HG02884 (cell line): ENCODE data around the gene PAX9.

Source experiments
- ATAC-seq: cut with Tn5 transposase; IDR thresholded peaks from one replicate; pipeline ENCODE4 v1.9.1; 2021; ENCODE audit warnings: mild to moderate bottlenecking, moderate library complexity; ENCODE audit not compliant: unreplicated experiment

Gene PAX9

DNA sequence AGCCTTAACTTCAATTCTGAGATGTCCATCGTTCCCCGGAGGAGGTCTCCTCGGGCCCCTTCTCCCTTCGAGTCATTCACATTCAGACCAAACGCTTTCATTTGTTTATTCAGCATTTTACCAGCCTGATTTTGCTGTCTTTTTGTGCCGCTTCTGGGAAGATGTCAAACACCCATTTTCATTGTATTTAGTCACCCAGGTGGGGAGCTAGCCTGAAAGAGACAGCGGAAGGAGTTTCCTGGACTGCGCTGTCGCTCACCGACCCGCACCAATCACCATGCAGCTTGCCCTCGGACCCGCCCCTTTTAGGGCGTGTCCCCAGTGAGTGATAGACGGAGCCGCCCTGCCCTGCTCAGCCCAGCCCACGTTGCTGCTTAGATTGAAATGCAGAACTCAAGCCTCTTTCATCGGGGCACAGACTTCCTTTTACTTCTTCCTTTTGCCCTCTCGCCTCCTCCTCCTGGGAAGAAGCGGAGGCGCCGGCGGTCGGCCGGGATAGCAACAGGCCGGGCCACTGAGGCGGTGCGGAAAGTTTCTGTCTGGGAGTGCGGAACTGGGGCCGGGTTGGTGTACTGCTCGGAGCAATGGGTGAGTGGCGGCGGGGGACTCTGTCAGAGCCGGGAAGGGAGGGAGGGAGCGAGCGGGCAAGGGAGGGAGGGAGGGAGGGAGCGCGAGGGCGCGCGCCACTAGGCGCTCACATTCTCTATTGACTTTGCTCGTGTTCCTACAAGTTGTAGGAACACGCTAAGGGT is at the start of gene PAX9:
PAX9 (plus strand) TSS at position 355 of the 752 bp plus-strand sequence; CDS start at position 585, 230 bp downstream.
- ATAC-seq, result no peak

DNA sequence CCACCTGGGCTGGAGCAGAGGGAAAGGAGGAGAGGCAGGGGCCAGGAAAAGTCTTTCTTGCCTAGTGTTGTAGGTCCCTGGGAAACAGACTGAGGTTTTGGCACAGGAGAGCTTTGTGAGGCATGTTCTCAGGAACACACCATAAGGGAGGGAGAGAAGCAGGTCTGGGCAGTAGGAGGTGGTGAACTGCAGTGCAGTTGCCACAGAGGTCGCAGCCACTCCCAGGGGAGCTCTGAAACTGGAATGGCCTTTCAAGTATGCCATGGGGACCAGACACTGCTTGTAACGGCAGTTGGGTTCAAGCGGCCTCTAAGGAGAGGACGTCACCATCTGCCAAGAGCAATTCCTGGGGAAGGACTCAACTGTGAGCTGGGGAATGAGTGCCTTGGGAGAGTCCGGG is 43.8 kb upstream of the PAX9 start:
- ATAC-seq, result no peak

DNA sequence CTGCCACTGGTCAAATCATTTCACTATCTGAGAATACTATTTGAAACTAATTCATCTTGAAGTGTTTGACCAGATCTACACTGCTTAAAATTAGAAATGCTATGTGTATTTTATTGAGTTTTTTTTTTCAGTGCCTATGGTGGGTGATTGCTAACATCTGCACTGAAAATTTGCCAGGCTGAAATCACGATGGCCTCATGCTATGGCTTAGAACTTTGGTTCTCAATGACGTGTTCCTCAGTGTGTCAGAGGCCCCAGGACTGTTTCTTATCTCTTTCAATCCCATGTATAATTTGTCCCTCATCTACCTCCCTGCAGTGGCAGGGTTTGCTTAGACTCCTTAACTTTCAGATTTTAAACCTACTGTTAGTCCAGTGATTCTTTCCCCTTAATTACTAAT is 43.0 kb upstream of the PAX9 start:
- ATAC-seq, result no peak

DNA sequence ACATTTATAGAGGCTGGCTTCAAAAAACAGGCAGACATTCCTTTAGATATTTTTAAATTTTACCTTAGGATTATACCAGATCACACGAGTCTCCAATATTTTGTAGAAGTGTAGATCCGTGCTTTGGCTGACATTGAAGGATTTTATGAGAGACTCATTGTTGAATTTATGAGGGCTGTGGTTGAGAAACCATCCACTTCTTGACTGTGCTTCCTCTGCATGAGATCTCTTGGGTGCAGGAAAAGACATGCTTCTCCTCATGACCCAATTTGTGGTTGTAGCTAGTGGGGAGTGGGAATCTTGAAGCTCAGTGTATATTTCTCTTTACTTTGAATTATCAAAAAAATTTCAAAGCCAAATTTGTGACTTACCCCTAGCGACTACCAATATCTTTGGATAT is 42.5 kb upstream of the PAX9 start:
- ATAC-seq, result no peak

DNA sequence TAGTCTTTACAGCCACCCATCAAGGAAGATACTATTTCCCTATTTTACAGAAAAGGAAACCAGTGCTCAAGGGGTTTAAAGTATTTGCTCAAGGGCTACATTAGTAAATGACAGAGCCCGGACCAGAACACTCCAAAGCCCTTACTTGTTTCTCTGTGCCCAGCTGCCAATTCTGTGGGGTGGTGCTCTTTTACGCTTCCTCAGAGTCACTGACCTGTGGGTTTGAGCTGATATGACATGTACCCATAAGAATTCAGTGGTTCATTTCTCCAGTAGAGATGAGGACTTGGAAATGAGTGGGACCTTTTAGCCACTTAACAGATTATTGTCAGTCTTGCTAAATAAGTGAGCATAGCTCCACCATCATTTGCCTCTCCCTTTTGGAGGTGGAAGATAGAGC is 41.8 kb upstream of the PAX9 start:
- ATAC-seq, result no peak

DNA sequence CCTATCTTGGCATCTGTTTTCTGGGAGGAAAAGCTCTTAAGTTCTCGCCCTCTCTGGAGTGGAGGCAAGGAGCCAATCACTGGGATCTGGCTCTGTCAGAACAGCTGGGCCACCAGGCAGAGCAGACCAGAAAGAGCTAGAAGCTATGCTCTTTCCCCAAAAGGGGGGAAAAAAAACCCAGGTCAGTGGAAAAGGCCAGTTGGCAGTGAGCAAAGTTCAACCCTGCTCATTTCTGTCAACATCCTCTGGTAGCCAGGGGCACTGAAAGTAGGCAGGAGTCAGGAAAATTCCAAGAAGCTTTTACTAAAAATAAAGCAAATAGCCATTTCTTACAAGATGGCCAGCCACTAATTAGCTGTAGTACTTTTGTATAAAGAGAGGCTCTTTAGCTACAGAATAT is 36.6 kb upstream of the PAX9 start:
- ATAC-seq, result no peak

DNA sequence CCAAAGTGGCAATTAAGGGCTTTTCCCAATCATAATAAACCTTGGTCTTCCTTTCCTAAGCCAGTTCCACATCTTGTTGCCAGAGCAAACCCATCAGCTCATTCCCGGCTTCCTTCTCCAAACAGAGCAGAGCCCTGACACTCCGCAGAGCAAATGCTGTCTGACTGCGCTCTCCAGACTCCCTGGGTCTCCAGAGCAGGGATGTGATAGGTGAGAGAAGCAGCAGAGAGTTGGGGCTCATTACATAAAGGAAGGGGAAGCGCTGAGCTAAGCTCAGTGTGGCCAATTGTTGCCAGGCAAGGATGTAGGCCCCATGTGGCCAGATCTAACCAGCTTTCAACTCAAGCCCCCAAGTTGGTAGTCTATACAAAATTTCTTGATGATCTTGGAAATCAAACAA is 36.2 kb upstream of the PAX9 start:
- ATAC-seq, result no peak

DNA sequence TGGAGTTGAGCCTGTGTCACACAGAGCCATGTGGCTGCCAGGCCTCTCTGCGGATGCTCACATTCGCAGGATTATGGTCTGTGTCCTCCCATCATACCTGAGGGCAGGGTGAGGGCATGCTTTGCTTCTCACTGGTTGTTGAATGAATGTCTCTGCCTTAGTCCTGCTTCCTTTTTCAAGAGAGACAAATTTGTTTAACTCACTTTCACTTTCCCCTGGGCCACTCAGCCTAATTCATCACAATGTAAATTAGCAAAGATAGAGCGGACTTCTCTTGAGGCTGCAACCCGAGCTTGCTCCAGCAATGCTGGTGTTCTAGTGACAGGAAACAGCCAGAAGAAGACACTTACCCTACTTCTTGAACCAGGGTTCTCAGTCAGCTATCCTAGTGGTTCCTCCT is 35.5 kb upstream of the PAX9 start:
- no peak for ATAC-seq

DNA sequence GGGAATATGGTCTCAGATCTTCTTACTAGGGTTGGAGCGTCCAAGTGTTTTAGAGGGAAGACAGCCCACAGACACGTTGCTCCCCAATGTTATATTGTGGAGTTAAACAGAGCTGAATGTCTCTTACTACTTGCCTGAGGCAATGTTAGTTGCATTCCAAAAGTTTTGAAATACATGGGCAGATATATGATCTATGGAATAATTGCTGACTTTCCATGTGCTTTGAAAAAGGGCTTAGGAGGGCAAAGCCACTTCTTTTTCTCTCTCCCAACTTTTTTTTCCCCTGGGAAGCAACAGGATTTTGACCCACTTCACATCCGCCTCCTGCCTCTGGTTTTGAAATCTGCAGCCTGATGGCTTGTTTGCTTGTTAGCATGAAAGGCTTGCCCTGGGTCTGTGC is 33.7 kb upstream of the PAX9 start:
- ATAC-seq, result no peak

DNA sequence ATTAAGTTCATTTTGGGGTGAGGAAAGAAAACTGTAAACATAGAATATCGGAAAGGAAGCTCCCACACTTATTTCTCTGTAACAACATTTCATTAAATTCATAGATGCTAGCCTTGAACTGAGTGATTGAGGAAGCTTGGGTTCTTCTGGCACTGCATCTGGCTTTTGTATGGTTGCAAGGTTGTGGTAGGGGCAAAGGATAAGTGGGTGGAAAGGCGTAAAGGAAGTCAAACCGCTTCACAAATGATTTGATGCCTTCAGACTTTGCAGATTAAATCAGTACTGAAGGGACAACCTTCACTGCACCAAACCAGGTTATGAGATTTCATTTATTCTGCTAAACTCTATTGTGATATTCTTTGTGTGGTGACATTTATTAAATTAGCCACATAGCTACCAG is 28.1 kb upstream of the PAX9 start:
- no peak for ATAC-seq

DNA sequence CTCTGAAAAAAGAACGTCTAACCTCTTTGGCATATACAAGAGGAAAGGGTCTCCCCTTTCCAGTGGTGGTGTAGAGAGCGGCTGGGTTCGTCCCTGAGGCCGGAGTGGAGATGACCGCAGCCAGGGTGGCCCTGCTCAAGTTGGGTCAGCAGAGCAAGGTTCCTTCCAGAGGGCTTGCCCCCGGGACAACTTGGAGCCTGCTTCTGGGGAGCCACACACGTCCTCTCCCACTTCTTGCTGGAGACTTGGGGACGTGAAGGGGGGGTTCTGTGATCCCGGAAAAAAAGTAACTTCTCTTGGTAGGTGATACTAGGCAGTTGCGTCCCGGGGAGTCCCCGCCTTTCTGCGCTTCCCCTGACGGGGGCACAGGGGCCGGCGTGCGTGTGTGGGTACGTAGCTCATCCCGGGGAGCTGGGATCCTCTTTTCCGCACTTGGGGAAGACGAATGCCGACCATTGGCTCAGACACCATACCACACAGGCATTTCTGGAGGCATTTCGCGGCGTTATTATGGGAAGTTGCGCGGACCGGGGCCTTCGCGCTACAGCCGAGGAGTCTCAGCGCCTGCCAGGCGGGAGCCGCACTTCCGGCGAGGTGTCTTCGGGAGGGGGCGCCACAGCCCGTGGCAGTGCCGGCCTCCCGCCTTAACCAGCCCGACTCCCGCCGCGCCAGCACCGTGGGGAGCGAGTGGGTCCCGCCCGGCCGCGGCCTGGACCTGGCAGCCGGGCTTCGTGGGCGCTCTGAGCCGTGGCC is 14.8 kb upstream of the PAX9 start:
- ATAC-seq, result no peak

DNA sequence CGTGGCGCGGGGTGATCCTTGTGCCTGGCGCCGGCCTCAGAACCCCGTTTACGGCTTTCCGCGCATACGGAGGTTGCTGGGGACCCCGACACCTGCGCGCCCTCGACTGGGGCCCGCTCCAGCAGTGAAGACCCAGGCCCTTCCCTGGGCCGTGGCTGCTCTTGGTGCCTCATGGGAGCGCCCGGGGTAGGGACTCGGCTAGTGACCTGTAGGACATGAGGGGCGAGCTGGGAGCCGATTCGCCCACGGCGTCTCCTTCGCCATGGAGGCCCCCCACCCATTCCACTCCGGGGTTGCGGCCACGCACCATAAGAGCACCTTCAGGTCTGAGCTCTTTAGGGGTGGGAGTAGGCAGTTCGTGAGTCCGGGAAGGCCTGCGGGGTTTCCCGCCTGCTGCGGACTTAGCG is 14.2 kb upstream of the PAX9 start:
- ATAC-seq, result no peak

DNA sequence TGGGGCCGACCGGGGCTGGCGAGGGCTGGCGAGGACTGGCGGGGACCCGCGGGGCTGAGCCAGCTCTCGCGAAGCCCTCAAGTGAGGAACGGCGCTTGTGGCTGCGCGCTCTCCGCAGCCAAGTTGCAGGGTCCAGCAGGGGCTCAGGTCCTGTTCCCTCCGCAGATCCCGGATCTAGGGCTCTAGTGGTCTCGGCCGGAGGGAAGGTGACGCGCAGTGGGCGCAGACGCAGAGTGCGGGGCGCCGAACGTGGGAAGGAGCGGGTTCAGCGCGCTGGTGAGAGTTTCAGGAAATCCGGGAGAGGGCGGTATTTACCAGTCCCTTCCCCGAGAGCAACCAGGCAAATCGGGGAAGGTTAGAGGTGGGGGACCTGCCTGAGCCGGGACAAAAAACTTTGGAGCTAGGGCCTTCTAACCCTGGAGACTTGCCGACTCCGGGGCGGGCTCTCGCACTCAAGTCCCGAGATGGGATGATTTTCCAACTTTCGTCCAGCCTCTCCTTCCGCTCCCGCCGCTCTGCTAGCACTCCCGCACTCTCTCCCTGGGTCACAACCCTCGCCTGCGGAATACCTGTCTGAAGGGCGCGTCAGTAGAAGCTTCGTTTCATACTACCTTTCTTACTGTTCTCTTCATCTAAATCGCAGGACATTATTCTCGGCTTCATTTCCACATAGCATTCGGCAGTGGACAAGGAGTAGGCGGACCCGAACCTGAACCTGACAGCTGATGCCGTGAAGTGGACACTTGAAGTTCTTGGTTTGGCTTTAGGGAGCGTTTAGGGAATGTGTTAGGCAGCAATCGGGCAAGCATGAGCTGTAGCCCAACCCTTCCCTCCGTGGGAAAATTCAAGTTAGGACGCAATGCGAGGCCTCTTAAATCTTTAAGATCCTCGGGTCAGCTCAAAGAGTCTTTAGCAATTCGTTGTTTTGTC is 13.6 kb upstream of the PAX9 start:
- ATAC-seq, result no peak

DNA sequence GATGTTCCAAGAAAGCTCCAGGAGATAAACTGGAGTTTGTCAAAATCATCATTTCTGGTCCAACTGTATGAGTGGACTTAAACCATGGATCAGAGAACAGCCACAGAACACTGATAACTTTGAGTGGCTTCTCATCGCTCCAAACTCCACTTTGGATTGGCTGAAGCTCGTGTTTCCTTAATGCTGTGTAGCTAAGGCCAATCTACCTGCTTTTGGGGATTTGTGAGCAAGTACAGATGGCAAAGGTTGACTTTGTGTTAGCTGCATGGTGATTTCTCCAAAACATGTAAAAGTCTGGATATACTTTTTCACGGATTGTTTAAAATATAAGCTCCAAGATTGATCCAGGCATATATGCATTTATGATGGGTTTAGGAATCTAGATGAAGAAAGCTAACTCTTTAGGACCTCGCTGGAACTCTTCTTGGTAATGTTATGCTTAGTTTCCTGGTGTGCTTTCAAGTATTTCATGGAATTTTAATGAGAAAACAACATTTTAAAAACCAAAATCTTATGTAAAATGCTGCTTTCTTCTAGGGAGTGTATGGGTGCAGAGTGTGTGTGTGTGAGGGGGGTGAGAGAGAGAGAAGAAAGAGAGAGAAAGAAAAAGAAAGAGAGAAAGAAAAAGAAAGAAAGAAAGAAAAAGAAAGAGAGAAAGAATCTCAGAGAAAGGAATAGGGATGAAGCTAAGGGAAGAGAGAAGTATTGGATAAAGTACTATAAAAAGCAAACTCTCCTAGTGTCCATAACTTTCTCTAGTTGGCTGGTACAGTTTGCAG is 11.6 kb upstream of the PAX9 start:
- ATAC-seq, result no peak

DNA sequence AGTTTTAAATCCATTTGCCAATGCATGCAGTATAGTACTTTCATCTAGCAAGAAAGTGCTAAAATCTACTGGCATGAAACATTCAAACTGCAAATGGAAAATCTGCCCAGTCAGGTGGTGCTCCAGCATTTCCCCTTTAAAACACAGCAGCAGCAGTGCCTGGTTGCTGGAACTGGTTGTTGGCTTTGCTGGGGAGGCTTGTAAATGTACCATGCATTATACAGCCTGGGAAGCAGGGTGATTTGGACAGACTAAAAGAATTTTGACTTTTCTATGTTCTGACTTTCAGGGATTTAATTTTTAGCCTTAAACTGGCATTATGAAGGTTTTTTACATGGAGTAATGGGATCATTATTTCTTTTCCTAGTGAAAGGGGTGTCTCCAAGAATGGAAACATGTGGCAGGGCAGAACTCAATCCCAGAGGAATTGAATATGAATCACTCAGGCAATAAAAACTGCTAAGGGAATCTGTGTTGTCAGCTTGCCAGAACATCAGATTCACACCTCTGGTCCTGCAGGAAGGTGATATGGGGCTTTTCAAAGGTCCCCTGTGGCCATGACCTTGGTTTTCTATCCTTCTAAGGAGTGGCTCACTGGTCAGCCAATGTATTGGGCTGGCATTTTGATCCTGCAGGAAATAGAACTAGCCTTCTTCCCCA is 9.0 kb upstream of the PAX9 start:
- no peak for ATAC-seq

DNA sequence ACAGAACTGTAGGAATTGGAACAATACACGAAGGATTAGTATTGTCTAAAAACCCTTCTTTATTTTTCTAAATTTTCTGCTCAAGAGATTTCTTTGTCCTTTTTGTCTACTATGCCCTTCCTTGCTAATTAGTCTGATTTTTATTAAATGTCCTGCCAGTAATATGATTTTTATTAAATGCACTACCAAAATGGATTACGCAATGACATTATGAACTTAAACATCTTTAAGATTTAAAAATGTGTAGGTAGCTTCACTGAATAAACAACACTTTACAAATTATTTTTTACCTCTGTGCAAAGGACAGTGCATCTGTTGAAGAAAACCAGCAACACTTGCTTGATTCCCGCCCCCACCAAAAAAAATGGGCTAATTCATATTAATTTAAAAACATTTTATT is 8.2 kb upstream of the PAX9 start:
- no peak for ATAC-seq

DNA sequence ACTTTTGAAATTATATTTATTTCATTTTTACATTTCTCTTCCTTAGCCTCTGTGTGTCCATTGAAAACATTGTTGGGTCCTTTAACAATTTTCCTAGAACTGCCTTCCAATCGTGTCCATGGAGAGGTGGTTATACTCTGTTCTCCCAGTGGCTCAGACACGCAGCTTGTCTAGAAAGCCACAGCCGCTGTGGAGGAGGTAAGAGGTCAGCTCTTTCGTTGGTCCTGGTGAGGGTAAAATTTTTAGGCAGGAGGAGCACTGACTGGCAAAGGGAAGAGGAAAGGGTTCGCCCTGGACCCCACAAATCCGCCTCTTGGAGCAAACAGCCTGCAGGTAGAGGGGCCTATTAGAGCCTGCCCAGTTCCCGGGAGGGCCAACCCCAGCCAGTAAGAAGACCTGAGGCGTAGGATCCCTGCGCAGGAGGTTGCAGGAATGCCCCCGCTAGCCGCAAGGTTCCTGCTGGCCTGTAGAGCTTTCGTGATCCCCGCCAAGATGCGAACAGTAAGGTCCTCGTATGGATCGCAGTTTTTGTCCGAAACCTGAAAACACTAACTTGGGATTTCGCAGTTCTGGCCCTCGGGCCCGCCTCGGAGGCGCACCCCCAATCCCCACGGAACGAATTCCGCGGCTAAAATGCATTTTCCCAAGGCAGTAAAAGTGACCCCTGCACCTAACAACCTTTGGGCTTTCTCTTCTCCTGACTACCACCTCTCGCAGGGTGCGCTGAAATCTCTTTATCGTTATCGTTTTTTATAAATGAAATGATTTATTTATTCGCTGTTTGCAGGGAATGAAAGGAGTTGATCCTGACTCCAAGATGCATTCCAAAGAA is 7.5 kb upstream of the PAX9 start:
- no peak for ATAC-seq

DNA sequence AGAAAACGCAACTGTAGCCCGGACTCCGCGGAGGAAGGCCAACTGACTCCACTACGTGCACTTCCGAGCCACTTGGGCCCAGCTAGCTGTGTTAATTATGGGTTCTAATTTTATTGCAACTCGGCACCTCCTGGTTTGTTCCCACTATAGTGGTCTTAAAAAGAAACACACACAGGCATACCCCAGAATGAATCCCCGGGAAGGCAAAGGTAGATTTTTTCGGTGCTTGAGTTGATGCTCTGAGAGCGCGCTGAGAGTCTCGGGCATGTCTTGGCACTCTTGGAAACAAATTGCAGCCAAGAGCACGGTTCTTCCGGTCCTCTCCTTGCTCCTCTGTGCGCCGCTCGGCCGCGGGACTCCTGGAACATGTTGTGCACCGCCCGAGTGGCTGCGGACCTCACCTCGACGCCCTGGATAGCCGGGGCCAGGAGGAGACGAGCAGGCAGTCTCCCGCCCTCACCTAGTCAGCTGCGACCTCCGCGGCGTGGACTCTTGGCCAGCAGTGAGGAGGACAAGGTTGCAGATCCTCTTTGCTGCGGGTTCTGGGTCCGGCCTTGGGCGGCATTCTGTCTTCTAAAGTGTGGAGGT is 6.8 kb upstream of the PAX9 start:
- ATAC-seq, result no peak

DNA sequence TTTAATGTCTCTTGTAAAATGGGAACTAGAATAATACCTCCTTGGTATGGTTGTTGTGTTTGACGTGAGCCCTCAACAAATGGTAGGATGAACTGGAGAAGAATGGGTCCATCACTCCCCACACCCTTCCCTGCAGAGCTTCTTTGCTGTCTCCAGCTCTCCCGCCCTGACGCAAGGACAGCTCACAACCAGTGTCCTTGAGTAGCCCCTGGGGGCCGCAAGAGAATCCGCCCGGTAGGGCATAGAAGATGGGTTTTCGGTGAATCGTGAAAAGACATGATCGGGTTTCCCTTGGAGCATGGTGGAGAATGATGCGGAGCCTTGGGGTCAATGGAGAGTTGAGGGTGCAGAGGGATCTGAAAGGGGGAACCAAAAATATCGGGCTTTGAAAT is 6.1 kb upstream of the PAX9 start:
- no peak for ATAC-seq
